Measurements from ENCODE around the gene UBAP2. TPM values are rescaled to one million over a fixed set of nuclear protein-coding genes. Genes with fewer than 3 reads are reported as not detected.

UBAP2 gene
- total RNA-seq, 1 donor from 2014 or later = 23.4 TPM

DNA sequence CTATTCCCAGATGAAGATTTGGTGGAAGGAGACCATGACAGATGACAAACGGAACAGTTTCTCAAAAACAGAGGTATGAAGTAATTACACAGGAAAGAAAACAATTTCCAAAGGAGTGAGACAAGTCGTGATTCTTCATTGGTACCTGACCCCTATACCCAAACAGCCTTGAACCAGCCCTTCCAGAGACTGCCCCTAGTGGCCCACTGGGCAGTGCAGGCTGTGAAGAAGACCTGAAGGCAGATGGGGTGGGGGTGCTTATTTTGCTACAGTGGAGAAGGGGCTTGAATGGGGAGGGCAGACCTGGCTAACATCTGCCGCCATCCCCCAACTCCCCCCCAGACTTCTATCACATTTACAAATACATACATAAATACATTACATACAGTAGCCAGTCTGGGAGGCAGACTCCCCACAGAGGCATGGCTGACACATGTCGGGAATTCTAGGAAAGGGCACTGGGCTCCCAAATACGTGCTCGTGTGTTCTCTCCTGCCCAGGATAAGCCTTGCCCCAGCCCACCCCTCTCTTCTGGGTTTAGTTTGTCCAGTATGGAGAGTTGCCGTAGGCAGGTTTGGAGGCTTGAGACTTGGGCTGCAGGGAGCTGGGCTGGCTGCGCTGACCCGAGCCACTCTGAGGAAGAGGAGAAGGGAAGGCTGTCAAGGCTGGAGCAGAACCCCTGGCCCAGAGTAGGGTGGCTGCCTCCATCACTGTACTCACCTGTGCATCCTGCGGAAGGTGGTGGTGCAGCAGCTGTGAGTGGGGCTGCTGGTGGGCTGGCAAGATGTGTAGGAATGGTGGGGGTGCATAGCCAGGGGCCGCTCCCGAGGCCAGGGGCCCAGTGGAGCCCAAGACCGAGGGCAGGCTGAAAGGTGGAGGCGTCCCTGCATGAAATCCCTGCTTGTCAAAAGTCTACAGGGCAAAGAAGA is 126.5 kb downstream of the UBAP2 start:
- ATAC-seq = no peak

DNA sequence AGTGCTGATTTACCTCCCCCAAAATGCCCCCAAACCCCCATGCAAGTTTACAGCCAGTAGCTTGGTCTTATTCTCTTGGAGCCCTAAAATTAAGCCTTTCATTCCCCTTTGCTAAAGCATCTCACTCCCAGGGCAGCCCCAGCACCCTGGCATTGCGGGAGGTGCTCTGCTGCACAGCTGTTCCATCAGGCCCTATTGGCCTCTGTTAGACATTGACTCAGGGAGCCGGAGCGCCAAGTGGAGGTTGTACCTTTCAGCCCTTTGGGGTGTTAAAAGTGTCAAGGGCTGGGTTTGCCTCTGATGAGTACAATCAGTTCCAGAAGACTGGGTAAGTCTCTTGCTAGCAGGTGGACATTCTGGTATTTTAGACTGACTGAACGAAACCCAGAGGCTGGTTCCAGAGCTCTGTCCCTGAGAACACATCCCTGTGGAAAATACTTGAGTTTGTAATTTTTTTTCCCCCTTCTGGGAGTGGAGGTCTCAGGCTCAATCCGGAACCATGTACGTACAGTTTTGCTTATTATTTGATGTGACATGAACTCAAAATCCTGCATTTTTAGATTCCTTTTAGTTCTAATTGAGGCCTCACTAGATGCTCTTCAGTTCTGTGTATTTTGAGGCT is 129.3 kb downstream of the UBAP2 start:
- ATAC-seq = no peak

DNA sequence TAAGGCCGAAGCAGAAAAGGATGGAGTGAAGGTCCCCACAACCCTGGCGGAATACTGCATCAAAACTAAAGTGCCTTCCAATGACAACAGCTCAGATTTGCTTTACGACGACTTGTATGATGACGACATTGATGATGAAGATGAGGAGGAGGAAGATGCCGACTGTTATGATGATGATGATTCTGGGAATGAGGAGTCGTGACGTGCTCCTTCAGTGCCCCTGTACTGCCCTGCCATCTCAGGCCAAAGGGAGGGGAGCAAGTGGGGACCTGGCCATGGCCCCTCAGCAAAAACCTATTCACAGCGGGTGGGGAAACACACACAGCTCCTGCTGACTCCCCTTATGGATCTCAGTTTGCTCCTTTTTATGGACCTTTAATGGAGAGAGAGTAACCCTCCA is 131.7 kb downstream of the UBAP2 start:
- no peak for ATAC-seq

DNA sequence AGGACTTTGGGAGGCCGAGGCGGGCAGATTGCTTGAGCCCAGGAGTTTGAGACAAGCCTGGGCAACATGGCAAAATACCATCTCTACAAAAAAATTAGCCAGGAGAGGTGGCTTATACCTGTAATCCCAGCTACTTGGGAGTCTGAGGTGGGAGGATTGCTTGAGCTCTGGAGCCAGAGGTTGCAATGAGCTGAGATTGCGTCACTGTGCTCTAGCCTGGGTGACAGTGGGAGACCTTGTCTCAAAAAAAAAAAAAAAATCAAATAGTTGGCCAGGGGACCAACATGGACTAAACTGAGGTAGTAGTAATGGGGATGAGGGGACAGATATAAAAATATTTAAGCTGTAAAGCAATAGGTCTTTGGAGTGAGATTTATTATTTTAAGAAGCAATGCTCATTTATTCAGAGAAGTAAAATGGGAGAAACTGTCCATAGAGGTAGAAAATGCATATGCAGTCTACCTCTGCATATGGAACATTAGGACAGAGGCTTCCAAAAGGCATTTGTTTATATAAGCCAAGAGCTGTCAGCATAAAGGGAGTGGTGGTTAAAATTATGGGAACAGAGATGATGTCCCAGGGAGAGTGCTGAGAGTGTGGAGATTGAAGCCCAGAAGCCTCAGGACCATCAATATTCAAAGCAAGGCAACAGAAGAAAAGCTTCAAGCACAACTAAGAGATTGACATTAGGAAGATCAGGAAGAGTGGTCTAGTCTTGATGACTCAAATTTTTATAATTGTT is 133.6 kb downstream of the UBAP2 start:
- ATAC-seq = no peak

DNA sequence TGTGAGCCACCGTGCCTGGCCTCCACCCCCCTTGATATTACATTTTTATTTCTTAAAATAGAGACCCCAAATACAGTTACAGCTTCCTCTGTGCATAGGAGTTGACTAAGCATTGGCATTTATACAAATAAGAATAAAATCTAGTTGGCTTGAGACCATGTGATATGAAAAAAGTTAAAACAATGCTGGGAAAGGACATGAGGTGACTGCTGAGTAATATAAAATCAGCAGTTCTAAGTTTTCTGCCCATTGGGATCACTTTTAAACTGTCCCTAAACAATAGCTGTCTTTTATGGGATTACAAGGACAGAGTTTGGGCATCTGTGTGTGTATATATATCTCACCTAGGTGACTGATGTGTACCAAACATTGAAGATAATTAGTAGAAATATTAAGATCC is 135.1 kb downstream of the UBAP2 start:
- no peak for ATAC-seq

DNA sequence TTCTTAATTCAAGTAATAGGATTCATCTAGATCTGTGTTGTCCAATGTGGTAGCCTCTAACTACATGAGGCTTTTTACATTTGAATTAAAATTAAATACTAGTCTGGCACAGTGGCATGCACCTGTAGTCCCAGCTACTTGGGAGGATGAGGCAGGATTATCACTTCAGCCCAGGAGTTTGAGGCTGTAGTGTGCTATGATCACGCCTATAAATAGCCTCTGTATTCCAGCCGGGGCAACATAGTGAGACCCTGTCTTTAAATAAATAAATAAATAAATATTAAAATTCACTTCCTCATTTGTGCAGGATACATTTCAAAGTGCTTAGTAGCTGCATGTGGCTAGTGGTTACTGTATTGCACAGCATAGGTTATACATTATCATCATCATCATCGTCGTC is 139.9 kb downstream of the UBAP2 start:
- ATAC-seq = no peak

DNA sequence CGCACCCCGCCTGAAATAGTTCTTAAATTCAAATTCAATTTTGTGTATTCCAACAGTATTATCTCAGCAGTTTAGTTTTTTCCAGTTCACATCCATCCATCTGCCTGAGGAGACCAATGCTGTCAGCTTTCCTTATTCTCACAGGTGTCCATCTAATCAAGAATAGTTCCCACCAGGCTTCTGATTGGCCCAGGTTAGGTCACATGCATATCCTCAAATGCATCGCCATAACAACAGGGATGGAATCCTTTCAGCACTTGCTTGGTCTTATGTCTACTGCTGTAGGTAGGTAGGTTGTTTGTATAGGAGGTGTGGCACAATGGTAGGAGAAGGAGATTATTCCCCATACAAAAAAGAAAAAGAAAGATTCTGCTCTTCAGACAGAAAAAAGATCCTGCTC is 140.6 kb downstream of the UBAP2 start:
- ATAC-seq = peak; percentile 27

DNA sequence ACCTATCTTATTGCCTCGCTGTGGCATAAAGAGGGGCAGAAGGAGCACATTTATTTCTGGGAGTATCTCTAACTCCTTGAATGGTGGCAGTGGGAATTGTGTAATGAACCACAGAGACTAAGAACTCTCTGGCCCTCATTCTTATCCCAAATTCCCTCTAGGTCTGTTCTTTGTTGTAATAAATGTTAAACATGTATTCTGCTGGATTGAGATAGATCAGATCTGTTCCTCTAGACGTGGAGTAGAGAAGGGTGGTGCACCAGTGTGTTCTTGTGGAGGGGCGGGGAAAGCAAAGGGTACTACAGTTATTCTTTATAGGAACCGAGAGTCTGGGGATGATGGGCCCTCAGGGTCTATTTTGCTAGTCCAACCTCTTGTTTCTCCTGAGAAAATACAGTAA is 141.3 kb downstream of the UBAP2 start:
- ATAC-seq = no peak

DNA sequence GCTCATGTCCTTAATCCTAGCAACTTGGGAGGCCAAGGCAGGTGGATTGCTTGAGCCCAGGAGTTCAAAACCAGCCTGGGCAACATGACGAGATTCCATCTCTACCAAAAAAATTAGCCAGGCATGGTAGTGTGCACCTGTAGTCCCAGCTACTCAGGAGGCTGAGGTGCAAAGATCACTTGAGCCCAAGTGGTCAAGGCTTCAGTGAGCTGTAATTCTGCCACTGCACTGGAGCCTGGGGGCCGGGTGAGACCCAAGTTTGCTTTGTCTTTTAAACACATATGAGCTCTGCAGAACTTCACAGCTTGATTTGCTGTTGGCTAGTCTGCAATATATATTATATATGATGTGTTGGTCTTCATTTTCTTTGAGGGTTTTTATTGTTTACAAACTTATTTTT is 141.9 kb downstream of the UBAP2 start:
- ATAC-seq = no peak

DNA sequence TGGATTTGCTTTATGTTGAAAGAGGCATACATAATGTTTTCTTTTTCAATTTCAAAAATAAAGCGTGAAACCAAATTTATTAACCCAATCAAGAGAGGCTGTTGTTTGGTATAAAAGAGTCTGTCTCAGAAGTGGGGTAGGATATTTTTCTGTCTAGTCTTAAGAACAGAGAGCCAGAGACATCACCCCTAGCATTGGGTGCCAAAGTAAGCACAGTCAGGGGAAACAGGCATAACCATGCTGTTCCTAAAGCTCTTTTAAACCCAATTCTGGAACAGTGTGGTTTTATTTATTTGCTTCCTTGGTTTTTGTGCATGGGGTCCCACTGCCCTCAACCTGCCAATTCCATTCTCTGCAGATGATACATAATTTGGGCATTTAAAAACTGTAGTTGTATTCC is 143.6 kb downstream of the UBAP2 start:
- no peak for ATAC-seq

DNA sequence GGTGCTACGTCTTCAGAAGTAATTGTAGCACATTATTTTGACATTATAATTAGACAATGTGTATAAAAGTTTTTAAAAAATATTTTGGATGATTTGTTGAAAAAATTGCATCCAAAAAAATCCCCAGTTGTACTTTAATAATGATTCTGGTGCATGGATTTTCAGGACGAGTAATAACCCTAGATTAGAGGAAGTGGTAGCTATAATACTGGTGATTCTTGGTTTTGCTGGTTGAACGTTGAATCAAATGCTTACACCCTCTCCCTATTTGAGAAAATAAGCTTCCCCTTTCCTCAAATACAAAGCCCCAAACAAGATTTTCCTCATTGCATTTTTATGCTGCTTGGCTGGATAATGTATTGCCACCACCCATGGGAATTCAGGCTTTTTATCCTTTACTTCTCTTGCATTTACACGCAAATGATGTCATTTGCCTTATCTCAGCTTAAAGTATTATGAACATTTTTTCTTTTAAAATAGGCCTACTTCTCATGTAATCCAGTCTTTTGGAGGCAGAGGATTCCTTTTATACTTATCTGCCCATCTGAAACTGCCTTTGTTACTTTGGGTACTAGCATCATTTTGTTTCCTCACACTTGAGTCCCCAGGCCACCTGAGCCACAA is 145.4 kb downstream of the UBAP2 start:
- ATAC-seq = no peak

DNA sequence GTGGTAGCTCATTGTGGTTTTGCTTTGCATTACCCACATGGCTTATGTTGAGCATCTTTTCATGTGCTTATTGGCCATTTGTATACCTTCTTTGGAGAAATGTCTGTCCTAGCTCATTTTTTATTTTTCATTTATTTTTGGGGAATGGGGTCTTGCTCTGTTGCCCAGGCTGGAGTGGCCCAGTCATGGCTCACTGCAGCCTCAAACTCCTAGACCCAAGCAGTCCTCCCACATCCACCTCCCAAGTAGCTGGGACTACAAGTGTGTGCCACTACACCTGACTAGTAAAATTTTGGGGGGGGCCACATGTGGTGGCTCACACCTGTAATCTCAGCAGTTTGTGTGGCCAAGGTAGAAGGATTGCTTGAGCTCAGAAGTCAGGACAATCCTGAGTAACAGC is 154.4 kb downstream of the UBAP2 start:
- no peak for ATAC-seq

DNA sequence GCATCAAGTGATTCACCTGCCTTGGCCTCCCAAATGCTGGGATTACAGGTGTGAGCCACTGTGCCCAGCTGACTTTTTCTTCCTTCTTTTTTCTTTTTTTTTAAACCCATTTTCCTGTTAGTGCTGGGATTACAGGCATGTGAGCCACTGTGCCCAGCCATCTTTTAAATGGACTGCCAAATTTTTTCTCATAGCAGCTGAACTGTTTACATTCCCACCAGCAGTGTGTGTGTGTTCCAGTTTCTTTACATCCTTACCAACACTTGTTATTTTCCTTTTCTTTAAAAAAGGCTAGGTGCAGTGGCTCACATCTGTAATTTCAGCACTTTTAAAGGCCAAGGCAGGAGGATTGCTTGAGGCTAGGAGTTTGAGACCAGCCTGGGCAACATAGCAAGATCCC is 154.8 kb downstream of the UBAP2 start:
- no peak for ATAC-seq

DNA sequence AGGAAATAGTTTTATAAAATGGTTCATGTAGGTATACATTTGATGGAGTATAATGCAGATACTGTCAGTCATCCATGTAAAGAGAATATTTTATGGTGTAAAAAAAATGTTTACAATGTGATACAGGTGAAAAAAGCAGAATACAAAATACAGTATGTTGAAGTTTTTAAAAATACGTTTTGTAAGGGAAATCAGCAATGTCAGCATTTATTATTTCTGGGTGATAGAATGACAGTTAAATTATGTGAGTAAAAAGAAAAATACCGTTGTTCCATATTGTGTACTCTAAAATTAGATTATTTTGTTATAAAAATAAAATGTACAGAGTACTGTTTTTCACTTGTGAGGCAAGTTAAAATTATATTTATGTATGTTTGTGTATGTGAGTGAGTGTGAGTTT is 162.7 kb downstream of the UBAP2 start:
- ATAC-seq = no peak

DNA sequence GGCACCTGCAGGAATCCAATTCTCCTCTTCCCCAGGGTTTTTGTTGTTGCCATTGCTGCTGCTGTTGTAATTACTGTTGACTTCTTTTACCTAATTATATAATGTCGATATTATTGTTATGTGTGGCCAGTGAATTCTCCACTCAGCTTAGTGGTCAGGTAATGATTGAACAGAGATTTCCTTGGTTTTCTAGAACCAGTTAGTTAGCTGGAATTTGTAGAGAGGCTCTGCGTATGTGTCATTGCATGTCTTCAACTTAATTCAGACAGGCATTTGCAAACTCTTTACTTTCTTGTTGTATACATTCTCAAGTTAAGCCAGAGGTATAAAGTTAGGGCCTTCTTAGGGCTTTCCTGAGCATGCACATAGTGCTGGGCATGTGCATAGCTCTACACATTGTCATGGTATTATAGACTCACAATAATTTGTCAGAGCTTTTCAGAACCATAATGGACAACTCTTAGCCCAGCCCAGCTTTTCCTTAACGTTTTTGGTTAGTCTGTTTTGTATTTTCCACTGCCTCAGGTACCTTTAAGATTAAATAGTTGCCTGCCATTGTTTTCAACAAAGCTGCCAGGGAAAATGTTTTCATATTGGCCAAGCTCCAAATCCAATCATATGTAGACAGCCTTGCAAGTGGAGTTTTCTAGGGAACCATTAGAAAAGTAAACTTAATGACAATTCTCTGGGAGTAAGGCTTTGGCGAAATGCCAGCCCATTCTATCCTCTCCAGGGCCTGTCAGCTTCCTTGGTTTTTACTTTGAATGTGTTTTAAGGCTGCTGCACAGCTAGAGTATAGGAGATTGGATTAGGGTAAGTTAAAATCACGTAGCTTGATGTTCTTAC is 163.6 kb downstream of the UBAP2 start:
- peak; percentile 52 for ATAC-seq

DNA sequence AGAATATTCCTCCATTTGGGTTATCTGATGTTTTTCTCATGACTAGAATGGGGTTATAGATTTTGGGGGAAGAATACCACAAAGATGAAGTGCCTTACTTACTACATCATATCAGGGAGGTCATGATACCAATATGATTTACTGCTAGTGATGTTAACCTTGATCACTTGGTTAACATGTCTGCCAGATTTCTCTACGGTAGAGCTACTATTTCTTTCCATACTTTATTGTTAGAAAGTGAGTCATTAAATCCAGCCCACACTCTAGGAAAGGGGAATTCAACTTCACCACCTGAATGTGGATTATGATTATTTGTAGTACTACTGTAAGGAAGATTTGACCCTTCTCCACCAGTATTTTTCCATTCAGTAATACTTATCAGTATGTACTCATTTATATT is 167.1 kb downstream of the UBAP2 start:
- peak; percentile 55 for ATAC-seq

DNA sequence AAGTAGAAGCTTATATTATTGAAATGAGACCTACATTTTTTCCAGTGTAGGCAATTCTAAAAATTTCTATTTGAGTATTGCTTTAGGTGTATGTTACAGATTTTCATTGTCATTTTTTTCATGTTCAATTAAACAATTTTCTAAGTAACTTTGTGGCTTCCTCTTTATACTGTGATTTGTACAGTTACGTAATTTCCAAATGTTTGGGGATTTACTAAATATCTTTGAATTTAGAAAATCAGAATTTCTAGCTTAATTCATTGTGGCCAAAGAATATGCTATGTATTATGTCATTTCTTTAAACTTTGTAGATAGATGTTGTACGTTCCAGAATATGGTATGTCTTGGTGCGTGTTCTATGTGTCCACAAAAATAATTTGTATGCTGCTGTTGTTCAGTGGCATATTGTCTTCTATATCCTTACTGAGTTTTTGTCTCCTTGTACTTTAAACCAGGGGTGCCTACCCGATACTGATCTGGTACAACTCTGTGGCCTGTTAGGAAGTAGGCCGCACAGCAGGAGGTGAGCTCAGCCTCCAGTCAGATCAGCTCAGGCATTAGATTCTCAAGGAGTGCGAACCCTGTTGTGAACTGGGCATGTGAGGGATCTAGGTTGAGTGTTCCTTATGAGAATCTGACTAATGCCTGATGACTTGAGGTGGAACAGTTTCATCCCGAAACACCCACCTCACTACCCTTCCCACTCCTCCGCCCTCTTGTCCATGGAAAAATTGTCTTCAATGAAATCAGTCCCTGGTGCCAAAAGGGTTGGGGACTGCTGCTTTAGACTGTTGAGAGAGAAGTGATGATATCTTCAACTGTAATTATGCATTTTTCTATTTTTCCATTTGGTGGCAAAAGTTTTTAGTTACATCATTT is 168.2 kb downstream of the UBAP2 start:
- no peak for ATAC-seq

DNA sequence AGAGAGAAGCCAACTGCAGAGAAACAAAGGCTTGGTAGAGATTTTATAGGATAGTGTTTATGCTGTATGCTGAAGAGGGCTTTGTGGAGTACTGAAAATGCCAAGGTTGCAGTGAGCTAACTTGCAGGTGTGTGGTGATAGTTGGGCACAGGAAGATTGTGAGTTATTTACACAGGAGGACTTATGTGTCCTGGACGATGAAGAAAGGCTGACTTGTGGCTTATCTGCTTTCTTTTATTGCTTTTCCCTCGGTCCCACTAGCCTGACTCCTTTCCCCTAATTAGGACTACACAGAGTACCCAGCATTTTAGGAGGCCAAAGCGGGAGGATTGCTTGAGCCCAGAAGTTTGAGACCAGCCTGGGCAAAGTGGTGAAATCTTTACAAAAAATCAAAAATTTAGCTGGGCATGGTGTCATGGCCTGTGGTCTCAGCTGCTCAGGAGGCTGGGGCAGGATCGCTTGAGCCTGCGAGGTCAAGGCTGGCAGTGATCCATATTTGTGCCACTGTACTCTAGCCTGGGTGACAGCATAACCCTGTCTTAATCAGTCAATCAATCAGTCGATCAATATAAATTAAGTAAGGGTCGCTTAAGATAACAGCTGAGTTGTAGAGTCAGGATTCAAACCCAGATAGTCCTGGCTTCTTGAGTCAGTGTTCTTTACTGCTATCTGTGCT is 169.9 kb downstream of the UBAP2 start:
- no peak for ATAC-seq

DNA sequence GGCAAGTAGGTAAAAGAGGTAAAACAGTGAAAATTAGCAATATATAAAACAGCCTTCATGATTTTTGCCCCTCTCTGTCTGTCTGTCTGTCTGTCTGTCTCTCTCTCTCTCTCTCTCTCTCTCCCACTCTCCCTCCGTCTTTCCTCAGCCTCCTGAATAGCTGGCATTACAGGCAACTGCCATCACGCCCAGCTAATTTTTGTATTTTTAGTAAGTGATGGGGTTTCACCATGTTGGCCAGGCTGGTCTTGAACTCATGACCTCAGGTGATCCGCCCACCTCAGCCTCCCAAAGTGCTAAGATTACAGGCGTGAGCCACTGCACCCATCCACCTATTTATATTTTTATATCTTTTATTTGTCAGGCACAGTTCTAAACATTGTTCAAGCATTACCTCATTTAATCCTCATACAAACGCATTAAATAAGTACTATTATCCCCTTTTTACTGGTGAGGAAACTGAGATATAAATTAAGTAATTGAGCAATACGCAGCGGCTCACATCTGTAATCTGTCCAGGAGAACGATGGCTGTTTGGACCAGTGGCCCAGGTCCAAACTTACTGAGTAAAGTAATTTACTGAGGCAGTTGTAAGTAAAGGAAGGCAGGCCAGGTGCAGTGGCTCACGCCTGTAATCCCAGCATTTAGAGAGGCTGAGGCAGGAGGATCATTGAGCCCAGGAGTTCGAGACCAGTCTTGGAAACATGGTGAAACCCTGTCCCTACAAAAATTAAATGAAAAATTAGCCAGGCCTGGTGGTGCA is 170.8 kb downstream of the UBAP2 start:
- no peak for ATAC-seq

Data from esophagus mucosa (tissue), 1 donor.